WI38 (cell line): ENCODE results near the gene ENTPD2.
"Not testable (repeated sequence)": the region's sequence is repeated elsewhere in the genome, so short reads cannot be mapped to it uniquely, and the experiment has no call there.

ENCODE experiments used
- H3K4me3 ChIP-seq: 2 replicates; pipeline ENCODE4 v1.5.1; 2011; ENCODE audit warnings: low read depth, mild to moderate bottlenecking, control low read depth, low read length
- TF ChIP-seq, protein P1 (sequence below): IDR thresholded peaks from 2 replicates; pipeline ENCODE4 v1.5.1; 2012; ENCODE audit warnings: low read depth, mild to moderate bottlenecking, control low read depth, low read length

ENTPD2 gene

DNA sequence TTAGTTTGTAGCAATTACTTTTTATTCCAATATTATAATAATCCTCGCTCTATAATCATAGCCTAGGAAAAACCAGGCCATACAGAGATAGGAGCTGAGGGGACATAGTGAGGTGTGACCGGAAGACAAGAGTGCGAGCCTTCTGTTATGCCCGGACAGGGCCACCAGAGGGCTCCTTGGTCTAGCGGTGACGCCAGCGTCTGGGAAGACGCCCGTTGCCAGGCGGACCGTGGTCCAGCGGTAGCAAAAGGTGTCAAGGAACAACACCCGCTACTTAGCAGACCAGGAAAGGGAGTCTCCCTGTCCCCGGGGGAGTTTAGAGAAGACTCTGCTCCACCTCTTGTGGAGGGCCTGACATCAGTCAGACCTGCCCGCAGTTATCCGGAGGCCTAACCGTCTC, 49.6 kb downstream of the ENTPD2 start:
- TF ChIP-seq, protein P1, sequence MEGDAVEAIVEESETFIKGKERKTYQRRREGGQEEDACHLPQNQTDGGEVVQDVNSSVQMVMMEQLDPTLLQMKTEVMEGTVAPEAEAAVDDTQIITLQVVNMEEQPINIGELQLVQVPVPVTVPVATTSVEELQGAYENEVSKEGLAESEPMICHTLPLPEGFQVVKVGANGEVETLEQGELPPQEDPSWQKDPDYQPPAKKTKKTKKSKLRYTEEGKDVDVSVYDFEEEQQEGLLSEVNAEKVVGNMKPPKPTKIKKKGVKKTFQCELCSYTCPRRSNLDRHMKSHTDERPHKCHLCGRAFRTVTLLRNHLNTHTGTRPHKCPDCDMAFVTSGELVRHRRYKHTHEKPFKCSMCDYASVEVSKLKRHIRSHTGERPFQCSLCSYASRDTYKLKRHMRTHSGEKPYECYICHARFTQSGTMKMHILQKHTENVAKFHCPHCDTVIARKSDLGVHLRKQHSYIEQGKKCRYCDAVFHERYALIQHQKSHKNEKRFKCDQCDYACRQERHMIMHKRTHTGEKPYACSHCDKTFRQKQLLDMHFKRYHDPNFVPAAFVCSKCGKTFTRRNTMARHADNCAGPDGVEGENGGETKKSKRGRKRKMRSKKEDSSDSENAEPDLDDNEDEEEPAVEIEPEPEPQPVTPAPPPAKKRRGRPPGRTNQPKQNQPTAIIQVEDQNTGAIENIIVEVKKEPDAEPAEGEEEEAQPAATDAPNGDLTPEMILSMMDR: peak; percentile 33; the same call in 1 of the 2 replicates
- H3K4me3 ChIP-seq: not testable (repeated sequence)

DNA sequence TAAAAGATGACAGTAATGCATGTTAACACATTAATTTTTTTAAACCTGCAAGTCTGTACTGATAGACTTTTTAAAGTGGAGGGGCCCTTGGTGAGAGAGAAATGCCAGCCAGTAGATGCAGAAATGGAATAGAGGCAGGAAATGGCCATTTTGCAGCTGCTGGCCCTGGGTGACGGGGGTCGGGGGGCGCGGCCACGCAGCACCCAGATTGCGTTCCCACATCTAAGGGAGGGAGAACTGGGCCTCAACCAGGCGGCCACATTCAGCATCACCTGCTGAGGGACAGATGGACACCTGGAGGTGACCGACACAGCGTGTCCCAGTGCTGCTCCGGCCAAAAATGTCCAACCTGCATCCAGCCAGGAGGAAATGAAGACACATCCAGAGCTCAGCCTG, 51.2 kb downstream of the ENTPD2 start:
- H3K4me3 ChIP-seq: no peak overlapping the region
- TF ChIP-seq, protein P1: no peak

DNA sequence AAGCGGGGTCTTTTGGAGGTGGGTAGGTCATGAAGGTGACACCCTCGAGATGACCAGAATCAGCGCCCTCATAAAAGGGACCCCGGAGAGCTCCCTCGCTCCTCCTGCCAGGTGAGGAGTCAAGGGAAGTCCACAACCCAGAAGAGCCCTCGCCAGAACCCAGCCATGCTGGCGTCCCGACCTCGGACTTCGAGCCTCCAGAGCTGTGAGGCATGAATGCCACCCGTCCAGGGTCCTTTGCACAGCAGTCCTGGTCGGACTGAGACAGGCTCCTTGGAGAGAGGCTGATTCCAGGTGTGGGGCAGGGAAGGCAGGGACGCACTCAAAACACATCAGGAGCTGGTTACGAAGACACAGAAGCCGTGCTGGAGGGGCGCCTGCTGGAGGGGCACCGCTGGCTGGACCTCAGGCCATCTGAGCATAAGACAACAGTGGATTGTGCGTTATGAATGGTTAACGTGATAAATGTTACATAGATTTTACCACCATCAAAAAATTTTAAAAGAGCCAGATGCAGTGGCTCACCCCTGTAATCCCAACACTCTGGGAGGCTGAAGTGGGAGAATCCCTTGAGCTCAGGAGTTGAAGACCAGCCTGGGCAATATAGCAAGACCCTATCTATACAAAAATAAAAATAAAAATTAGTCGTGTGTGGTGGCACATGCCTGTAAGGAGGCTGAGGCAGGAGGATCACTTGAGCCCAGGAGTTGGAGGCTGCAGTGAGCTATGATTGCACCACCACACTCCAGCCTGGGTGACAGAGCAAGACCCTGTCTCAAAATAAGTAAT, 51.8 kb downstream of the ENTPD2 start:
- TF ChIP-seq, protein P1: no peak
- no peak overlapping the region for H3K4me3 ChIP-seq

DNA sequence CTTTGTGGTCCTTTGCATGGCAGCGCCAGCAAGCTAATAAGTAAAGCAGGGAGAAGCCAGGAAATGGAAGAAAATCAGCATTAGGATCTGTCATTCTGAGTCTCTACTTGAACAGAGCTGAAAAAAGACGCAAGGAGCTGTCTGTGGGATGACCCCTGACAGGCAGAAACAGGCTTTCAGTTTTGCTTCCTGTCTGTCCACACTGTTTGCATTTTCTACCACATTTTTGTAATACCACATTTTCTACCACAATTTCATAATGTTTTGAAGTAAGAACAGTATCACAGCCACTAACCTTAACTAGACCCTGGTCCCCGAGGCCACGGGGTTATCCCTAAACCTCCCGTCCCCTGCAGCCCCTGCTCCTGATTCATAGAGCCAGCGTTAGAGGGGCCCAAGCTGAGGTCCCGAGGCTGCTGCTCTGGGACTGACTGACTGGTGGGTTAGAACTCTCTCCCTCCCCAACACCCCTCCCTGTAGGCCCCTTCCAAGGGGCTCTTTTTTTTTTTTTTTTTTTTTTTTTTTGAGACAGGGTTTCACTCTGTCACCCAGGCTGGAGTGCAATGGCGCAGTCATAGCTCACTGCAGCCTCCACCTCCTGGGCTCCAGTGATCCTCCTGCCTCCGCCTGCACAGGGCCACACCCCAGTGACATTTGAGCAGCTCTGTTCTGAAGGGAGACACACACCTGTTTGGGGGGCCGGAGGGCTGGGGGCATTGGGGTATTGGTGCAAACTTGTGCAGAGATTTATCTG, 53.5 kb downstream of the ENTPD2 start:
- no peak overlapping the region for H3K4me3 ChIP-seq
- TF ChIP-seq, protein P1: no peak
